Subcutaneous adipose tissue (tissue), 4 donors: ENCODE measurements around the gene ASGR1. TPM values are rescaled to one million over a fixed set of nuclear protein-coding genes. Genes with fewer than 3 reads are reported as not detected.

Experiments used
- CTCF ChIP-seq: fragments of 450-650 bp; IDR thresholded peaks from one replicate; pipeline ENCODE4 v1.5.1; 2016; ENCODE audit warnings: low read depth, mild to moderate bottlenecking, control low read depth, antibody characterized with exemption, moderate library complexity
- total RNA-seq, 4 donors: library from RNA; depleted of rRNA; stranded (reverse); fragments of >200 nt; gene quantifications; one replicate each; pipeline ENCODE4 v1.1.0, GENCODE V29; 2016

ASGR1 gene
- total RNA-seq, 4 donors from 2014 or later = 2.4 to 5.9 (median 3.8) TPM

GRCh38 chr17:7174603-7175326, 4.4 kb downstream of the ASGR1 start:
- TF ChIP-seq CTCF = no peak

- TF ChIP-seq CTCF = no peak
Measured at GRCh38 chr17:7173687-7174602, 5.2 kb downstream of the ASGR1 start.

DNA sequence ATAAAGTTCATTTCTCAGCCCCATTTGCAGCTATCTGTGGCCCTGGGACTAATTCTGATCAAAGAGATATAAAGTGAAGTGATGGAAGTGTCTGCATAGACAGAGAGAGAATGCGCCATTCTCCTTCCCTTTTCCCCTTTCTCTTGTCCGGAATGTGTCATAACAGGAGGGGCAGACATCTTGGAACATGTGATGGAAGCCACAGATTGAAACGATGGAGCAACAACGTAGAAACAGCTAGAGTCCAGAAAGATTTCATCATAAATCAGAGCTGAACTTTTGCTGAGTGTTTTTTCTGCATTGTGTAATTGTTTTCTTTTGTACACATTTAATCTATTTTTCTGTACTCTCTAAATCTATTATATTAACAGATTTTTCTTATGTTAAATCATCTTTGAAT, 11.3 kb downstream of the ASGR1 start:
- TF ChIP-seq CTCF = no peak

DNA sequence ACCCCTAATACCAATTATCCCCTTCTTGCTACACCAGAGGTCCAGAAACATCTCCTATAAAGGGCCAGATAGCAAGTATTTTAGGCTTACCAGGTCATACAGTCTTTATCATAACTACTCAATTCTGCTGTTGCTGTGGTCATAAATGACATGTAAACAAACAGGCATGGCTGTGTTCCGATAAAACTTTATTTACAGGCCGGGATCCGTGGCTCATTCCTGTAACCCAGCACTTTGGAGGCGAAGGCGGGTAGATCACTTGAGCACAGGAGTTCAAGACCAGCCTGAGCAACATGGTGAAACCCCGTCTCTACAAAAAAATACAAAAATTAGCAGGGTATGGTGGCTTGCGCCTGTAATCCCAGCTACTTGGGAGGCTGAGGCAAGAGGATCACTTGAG, 12.3 kb downstream of the ASGR1 start:
- TF ChIP-seq CTCF = no peak

- no peak for TF ChIP-seq CTCF
Measured at GRCh38 chr17:7156342-7156940, 22.7 kb downstream of the ASGR1 start.

DNA sequence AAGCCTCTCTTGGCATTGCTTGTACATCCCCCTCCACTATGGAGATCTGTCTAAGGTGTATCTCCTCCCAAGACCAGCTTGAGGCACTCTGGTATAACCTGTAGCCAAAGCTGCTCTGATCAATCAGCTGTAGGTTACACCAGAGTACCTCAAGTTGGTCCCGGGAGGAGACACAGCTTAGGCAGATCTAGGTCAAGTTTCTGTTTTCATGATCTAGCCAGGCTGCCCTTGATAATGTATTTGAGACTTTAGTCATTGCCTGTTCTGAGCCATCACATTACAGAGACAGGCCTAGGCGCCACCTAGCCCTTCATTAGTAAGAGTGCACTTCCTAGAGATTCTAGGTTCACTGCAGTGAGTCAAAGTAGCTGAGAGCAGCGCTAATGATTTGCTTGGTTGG, 31.4 kb downstream of the ASGR1 start:
- no peak for TF ChIP-seq CTCF

GRCh38 chr17:7146115-7146514, 33.1 kb downstream of the ASGR1 start:
- TF ChIP-seq CTCF = no peak
